Neural progenitor cell (in vitro differentiated cells): ENCODE data around the gene LAMA2.

Experiments
- CTCF ChIP-seq: fragments of 200-600 bp; sonication (generic); IDR thresholded peaks from 2 replicates; pipeline ENCODE4 v1.5.1; 2017; ENCODE audit warnings: antibody characterized with exemption, mild to moderate bottlenecking
- EZH2phosphoT487 ChIP-seq: fragments of 200-600 bp; sonication (generic); IDR thresholded peaks from 2 replicates; pipeline ENCODE4 v1.6.1; 2017; ENCODE audit warnings: antibody characterized with exemption

- TF ChIP-seq CTCF (no peak), EZH2phosphoT487 (no peak)
Observed at GRCh38 chr6:129523816-129524215, 640.9 kb downstream of the LAMA2 start.
